ENCODE data around the gene TRIP13. TPM values are rescaled to one million over a fixed set of nuclear protein-coding genes. Genes with fewer than 3 reads are reported as not detected.
"Not testable (repeated sequence)": the region's sequence is repeated elsewhere in the genome, so short reads cannot be mapped to it uniquely, and the experiment has no call there.

TRIP13 gene
- total RNA-seq, 1 donor from 2014 or later = 8.4 TPM

DNA sequence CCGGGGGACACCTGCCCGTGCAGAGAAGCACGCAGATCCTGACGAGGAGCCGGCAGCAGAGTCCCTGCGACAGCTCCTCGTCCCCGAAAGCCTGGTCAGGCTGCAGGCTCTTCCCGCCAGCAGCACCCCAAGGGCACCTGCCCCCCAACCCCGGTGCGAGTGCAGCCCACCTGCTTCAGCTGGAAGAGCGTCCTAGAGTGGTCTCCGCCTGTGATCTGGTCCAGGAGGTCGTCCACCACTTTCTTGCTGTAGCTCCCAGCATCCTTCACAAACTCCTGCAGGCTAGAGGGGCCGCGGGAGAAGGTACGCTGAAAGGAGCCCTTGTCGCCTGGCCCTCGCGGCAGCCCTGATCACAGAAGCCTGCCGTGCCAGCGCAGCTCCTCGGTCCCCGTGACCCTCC is 16.8 kb upstream of the TRIP13 start:
- H3K4me3 Mint-ChIP-seq (ENCODE audit: unreplicated experiment) = peak overlapping the region; percentile 23
- peaks cover 6% of the 10 kb centered on the region for H3K27me3 Mint-ChIP-seq (ENCODE audit: unreplicated experiment)
- DNase-seq (ENCODE audit: low spot score) = no peak
- H3K27ac Mint-ChIP-seq (ENCODE audit: unreplicated experiment) = no peak overlapping the region
- TF ChIP-seq, protein P1, sequence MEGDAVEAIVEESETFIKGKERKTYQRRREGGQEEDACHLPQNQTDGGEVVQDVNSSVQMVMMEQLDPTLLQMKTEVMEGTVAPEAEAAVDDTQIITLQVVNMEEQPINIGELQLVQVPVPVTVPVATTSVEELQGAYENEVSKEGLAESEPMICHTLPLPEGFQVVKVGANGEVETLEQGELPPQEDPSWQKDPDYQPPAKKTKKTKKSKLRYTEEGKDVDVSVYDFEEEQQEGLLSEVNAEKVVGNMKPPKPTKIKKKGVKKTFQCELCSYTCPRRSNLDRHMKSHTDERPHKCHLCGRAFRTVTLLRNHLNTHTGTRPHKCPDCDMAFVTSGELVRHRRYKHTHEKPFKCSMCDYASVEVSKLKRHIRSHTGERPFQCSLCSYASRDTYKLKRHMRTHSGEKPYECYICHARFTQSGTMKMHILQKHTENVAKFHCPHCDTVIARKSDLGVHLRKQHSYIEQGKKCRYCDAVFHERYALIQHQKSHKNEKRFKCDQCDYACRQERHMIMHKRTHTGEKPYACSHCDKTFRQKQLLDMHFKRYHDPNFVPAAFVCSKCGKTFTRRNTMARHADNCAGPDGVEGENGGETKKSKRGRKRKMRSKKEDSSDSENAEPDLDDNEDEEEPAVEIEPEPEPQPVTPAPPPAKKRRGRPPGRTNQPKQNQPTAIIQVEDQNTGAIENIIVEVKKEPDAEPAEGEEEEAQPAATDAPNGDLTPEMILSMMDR (IDR thresholded peaks at IDR 0.05; ENCODE audit: unreplicated experiment) = no peak
- H3K36me3 Mint-ChIP-seq (ENCODE audit: low read depth, unreplicated experiment) = peaks cover 51% of the 10 kb centered on the region
- H3K4me1 Mint-ChIP-seq (ENCODE audit: unreplicated experiment) = peaks cover 5% of the 10 kb centered on the region
- no peaks in the 10 kb centered on the region for H3K9me3 Mint-ChIP-seq (ENCODE audit: unreplicated experiment)

DNA sequence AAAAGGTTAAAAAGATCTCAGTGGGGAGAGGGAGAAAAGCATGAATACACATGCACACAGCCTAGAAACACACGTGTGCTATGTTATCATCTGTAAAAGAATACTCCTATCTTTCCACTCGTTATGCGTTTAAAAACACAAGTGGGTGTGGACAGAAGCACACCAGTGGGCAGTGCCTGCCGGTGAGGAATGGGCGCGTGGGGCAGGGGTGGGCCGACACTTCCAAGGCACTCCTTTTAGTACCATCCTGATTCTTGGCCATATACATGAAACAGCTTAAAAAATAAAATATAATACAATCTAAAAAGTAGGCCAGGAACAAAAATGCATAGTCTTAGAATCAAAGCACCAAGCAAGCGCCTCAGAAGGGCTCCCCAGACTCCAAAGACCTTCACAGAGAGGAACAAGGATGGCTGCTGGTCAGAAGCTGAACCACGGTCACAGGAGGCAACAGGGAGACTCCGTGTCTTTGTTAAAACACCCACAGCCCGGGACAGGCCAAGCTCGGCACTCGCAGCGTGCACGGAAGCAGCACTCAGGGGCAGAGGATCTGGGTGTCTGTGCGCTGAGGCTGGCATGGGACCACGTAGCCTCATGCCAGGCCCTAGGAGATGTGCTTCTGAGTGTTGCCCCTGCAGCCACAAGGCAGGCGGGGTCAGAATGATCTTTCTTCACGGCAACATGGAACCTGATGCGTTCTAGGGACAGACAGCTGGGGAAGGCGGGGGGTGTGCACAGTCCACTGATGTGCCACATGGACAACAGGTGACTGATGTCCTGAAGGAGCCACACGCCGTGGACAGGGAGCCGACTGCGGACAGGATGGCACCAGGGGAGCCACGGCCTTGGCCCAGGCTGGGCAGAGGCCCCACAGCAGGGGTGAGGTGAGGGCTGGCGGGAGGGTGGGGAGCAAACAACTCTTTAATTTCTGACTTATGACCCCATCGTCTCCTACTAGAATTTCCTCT is 16.0 kb upstream of the TRIP13 start:
- no peak overlapping the region for H3K27ac Mint-ChIP-seq (ENCODE audit: unreplicated experiment)
- TF ChIP-seq, protein P1 (IDR thresholded peaks at IDR 0.05; ENCODE audit: unreplicated experiment) = no peak
- H3K36me3 Mint-ChIP-seq (ENCODE audit: low read depth, unreplicated experiment) = peaks cover 52% of the 10 kb centered on the region
- peak overlapping the region; percentile 51 for H3K4me3 Mint-ChIP-seq (ENCODE audit: unreplicated experiment)
- H3K27me3 Mint-ChIP-seq (ENCODE audit: unreplicated experiment) = peaks cover 7% of the 10 kb centered on the region
- H3K9me3 Mint-ChIP-seq (ENCODE audit: unreplicated experiment) = no peaks in the 10 kb centered on the region
- DNase-seq (ENCODE audit: low spot score) = no peak
- peaks cover 5% of the 10 kb centered on the region for H3K4me1 Mint-ChIP-seq (ENCODE audit: unreplicated experiment)

GRCh38 chr5:878125-878524 is 14.6 kb upstream of the TRIP13 start:
- DNase-seq (ENCODE audit: low spot score) = no peak
- no peaks in the 10 kb centered on the region for H3K9me3 Mint-ChIP-seq (ENCODE audit: unreplicated experiment)
- H3K36me3 Mint-ChIP-seq (ENCODE audit: low read depth, unreplicated experiment) = peaks cover 65% of the 10 kb centered on the region
- no peak overlapping the region for H3K4me3 Mint-ChIP-seq (ENCODE audit: unreplicated experiment)
- H3K27me3 Mint-ChIP-seq (ENCODE audit: unreplicated experiment) = peaks cover 12% of the 10 kb centered on the region
- peaks cover 4% of the 10 kb centered on the region for H3K4me1 Mint-ChIP-seq (ENCODE audit: unreplicated experiment)
- H3K27ac Mint-ChIP-seq (ENCODE audit: unreplicated experiment) = no peak overlapping the region
- TF ChIP-seq, protein P1 (IDR thresholded peaks at IDR 0.05; ENCODE audit: unreplicated experiment) = no peak

- not testable (repeated sequence) for H3K27me3 Mint-ChIP-seq (ENCODE audit: unreplicated experiment); H3K27ac Mint-ChIP-seq (ENCODE audit: unreplicated experiment); H3K4me1 Mint-ChIP-seq (ENCODE audit: unreplicated experiment); H3K9me3 Mint-ChIP-seq (ENCODE audit: unreplicated experiment); DNase-seq (ENCODE audit: low spot score); H3K4me3 Mint-ChIP-seq (ENCODE audit: unreplicated experiment)
- H3K36me3 Mint-ChIP-seq (ENCODE audit: low read depth, unreplicated experiment) = peaks cover 65% of the 10 kb centered on the region
Measured at GRCh38 chr5:878677-879076, 14.0 kb upstream of the TRIP13 start.

- TF ChIP-seq, protein P1 (IDR thresholded peaks at IDR 0.05; ENCODE audit: unreplicated experiment) = no peak
- Mint-ChIP-seq H3K27ac (ENCODE audit: unreplicated experiment) (no peak overlapping the region), H3K36me3 (ENCODE audit: low read depth, unreplicated experiment) (peaks cover 62% of the 10 kb centered on the region), H3K27me3 (ENCODE audit: unreplicated experiment) (peaks cover 11% of the 10 kb centered on the region), H3K4me1 (ENCODE audit: unreplicated experiment) (no peaks in the 10 kb centered on the region), H3K4me3 (ENCODE audit: unreplicated experiment) (no peak overlapping the region), H3K9me3 (ENCODE audit: unreplicated experiment) (no peaks in the 10 kb centered on the region)
- DNase-seq (ENCODE audit: low spot score) = no peak
Measured at GRCh38 chr5:880816-881550, 11.7 kb upstream of the TRIP13 start.
